GM18498 (cell line): ENCODE data around the gene FBXO3.
"Not testable (repeated sequence)": the region's sequence is repeated elsewhere in the genome, so short reads cannot be mapped to it uniquely, and the experiment has no call there.

ENCODE experiments used
- ATAC-seq: cut with Tn5 transposase; IDR thresholded peaks from one replicate; pipeline ENCODE4 v1.9.1; 2021; ENCODE audit warnings: mild to moderate bottlenecking, moderate library complexity; ENCODE audit not compliant: unreplicated experiment

FBXO3 gene

GRCh38 chr11:33773987-33774735, at the start of gene FBXO3:
Gene FBXO3 (minus strand): TSS chr11:33774520. CDS start chr11:33774497, 23 bp downstream.
- peak; percentile 78 for ATAC-seq

DNA sequence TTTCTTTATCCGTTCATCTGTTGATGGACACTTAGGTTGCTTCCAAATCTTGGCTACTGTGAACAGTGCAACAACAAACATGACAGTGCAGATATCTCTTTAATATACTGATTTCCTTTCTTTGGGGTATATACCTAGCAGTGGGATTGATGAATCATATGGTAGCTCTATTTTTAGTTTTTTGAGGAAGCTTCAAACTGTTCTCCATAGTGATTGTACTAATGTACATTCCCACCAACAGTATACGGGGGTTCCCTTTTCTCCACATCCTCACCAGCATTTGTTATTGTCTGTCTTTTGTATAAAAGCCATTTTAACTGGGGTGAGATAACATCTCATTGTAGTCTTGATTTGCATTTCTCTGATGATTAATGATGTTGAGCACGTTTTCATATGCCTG, 48.7 kb upstream of the FBXO3 start:
- ATAC-seq, result not testable (repeated sequence)

DNA sequence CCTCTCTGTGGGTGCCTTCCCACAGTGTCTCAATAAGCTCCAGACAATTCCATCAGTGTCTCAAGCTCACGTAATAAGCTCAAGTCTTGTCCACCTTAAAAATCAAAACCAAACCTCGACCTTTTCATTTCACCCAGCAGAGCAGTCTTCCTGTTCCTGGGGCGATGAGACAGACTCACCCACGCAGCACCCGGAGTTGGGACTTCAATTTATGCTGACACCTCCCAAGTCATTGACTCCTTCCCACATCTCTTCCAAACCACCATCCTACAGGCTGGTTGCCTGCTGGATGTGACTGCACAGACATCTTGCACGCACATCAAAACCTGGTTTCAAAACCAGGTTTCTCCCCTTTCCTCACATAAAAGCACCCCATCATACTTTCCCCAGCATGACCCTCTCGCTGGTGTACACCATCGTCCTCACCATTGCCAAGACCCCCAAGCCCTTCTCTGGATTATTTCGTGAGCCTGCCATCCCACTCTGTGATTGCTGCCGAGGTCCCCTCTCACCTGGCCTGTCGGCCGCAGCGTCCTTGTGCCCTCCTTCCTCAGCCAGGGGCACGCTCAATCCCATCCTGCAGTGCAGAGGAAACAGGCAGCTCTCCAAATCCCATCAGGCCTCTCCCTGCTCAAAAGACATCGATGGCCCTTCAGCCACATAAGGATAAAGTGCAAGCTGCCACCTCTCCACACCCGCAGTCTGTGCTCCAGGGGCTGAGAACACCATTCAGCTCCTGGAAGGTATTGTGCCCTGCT, 45.1 kb upstream of the FBXO3 start:
- no peak for ATAC-seq

DNA sequence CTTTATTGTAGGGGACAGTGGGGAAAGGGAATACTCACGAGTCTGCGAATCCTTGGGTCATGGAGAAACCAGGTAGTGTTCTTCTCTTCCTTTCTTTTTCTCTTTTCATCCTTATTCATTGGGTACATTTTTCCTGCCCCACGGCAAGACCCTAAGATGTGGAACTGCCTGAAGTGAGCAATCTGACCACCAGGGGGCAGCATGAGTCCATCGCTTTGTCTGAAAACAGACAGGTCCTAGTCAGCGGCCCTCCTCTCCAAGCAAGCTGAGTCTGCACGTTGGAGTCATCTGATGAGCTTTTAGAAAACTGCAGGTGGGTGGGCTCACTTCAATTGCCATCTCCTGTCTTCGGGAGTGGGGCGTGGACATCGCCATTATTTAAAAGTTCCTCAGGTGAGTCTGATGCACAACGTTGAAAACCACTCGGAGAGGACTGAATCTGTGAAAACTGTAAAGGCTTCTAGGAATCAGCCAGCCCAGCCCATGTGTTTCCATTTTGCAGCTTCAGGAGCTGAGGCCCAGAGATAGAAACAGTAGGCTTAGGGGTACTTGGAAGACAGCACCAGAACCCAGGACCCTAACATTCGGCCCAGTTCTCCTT, 34.0 kb upstream of the FBXO3 start:
- ATAC-seq, result peak; percentile 75

- no peak for ATAC-seq
These were observed 30.2 kb upstream of the FBXO3 start for GRCh38 chr11:33804471-33804870.

DNA sequence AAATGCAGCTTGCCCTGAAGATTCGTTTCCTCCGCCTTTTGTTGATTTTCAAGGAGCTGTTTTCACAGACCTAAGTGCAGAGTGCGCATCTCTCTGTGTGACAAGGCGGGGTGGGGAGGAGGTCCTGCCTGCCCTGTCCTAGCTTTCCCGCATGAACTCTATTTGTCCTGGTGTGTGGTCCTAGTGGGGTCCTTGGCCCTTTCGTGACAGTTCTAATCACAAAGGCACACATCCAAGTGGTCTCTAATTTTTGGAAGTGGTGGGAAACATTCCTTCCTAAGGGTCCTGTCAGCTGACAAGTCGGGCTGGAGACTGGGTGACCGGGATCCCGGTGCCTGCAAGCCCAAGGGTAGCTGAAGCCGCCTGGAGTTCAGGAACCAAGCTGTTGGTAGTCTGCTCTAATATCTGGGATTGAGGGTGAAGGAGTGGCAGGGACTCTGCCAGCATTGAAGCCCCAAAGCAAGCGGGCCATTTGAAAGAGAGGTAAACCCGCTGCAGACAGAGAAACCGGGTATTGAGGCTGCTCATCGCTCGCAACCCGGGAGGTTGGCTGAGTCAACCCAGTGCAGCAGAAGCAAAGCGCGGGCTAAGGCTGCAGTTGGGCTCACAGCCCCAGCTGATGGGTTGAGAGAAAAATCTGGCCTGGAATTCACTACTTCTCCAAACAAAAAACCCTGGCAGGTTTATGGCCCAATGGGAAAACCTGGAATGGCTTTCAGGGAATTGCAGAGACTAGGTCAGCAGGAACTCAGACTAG, 28.1 kb upstream of the FBXO3 start:
- ATAC-seq, result peak; percentile 52

- ATAC-seq, result no peak
These were observed 27.5 kb upstream of the FBXO3 start for GRCh38 chr11:33801821-33802193.

DNA sequence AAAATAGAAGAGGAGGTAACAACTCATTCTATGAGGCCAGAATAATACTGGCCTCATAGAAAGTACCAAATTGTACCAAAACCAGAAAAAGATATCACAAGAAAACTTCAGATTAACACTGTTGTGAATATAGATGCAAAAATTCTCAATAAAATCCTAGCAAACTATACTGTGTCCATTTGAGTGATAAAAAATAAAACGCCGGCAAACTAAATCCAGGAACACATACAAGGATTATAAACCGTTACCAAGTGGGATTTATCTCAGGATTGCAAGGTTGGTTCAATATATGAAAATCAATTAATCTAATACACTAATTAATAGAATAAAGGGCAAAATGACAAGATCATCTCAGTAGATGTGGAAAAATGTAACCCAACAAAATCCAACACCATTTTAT, 23.6 kb upstream of the FBXO3 start:
- no peak for ATAC-seq

GRCh38 chr11:33790040-33790439, 15.7 kb upstream of the FBXO3 start:
- ATAC-seq, result no peak

GRCh38 chr11:33788095-33788494, 13.8 kb upstream of the FBXO3 start:
- not testable (repeated sequence) for ATAC-seq

- ATAC-seq, result no peak
These were observed 12.8 kb upstream of the FBXO3 start for GRCh38 chr11:33787076-33787475.

- ATAC-seq, result no peak
These were observed 11.3 kb upstream of the FBXO3 start for GRCh38 chr11:33785609-33786008.

DNA sequence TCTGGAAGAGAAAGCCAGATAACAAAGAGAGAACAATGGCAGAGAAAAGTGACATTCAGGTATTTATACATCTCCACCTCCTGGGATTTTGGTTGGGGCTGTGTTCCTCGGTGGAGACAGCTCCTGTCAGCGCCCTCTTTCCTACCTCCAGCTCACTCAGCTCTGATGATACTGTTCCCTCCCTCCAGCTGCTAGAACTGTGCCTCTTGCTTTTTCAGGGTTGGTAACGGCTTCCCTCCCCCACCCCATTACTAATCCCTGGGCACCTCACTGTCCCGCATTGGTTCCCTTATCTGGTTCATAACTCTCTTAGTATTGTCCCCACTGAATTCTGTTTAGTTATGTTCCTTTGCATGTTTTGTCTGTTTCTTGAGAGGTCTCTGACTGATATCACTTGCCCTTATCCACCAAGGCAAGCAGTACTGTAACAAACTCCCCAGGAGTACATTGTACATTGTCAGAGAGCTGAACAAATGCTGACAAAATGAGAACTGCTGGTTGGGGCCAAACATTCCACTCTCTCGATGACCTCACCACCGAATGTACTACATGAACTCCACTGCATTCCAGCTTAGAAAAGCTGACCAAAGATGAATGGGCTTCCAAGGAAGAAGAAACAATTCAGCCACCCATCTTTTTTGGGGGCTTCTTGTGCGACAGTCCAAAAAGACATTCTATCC, 5.7 kb upstream of the FBXO3 start:
- ATAC-seq, result no peak

GRCh38 chr11:33778675-33779074, 4.4 kb upstream of the FBXO3 start:
- no peak for ATAC-seq

DNA sequence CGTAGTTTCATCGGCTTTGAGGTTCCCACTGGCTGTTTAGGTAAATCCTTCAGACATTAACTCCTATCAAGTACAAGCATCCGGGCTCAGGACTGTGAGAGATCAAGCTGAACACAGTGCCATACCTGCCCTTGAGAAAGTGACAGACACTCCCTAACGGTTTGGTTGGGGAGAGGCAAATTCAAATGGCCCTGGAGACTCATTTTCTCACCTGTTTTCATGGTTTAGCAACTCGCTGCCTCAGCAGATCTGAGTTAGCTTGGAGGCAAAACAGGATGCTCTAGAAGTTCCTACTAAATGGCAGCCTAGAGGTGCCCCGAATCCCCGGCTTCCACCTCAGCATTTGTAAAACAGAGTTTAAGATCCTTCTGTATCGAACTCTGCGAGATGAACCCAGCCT, 3.6 kb upstream of the FBXO3 start:
- ATAC-seq, result no peak

DNA sequence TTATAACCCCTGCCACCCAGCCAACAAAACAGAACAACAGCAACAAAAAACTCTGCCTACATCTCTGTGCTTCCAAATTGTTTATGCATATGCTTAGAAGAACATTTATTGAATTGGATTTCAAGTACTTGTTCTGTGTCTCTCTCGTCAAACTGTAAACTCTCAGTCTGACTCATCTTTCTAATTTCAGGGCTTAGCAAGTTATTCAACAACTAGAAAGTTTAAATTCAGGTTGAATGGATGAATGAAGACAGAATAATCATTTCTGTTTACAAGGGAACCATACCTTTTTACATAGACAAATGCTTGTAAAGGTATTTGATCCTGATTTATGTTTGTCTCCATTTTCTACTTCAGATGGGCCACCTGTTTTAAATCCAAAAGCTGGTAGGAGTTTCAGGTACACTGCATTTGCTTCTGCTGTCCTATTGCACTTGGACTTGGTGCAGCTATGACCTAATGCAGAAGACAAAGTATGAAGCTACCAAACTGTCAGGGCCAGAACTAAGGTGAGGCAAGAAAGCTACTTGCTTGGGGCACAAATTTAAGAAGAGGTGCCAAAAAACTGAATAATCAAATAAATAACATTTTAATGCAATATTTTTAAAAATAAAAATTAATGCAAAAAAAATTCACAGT, 1.6 kb upstream of the FBXO3 start:
- peak; percentile 34 for ATAC-seq

DNA sequence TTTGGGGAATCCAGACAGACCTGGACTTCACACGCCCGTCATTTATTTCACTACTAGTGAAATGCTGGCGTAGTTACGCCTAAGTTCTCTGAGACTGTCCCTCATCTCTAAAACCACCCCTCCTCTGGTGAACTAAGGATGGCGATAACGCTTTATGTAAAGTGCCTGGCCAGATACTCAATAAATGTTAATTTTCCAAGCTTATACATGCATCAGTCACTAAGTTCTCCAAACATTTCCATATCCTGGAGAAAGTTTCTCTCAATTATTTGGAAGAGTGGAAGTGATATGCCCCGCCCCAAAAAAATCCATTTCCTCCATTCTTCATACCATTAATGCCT, 1.1 kb upstream of the FBXO3 start:
- no peak for ATAC-seq

- ATAC-seq, result no peak
These were observed 581 bp upstream of the FBXO3 start for GRCh38 chr11:33774736-33775466.

DNA sequence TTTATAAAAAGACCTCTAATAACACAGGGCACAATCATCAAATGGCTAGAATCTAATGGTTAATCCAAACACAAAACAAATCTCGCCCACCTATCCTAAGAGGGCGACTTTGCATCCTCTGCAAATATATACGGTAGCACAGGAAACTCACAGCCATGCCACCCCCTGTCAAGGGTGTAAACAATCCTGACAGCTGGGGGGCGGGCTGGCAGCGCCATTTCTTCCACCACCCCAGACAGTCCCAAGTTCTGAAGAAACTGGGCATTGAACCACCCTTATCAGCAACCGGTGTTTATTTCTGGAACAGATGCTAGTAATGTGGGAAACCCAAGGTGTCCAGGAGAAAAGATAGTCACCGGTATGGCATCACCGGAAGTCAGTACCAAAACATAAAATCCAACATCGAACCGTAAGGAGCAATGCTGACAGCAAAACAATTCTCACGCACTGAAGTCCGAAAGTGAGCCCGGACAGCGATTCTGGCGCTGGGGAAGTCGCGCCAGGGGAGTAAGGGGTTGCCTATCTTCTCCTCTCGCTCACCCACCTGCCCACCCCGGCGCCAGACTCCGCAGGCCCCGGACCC, 825 bp downstream of the FBXO3 start:
- peak; percentile 23 for ATAC-seq
